CD14-positive monocyte (primary cell): ENCODE measurements around the gene PSMG3. TPM values are rescaled to one million over a fixed set of nuclear protein-coding genes. Genes with fewer than 3 reads are reported as not detected.

Experiments used
- DNase-seq, 3 donors: peaks; one replicate each; pipeline ENCODE4 v3.0.0-alpha.2; 2011 to 2022
- H2AFZ ChIP-seq: 2 replicates; pipeline ENCODE4 v1.6.0; 2012; ENCODE audit warnings: mild to moderate bottlenecking, low read depth, low read length, inconsistent platforms; ENCODE audit not compliant: insufficient read depth, poor library complexity, severe bottlenecking
- H3K27ac ChIP-seq, 2 donors: 1 replicate in 1 of 2; 2 replicates in 1 of 2; pipeline ENCODE4 v1.5.1; 2012 to 2013; ENCODE audit warnings: low read length in 2 of 2, control low read depth in 1 of 2, inconsistent platforms in 1 of 2, low read depth in 1 of 2, mild to moderate bottlenecking in 1 of 2
- H3K27me3 ChIP-seq, 2 donors: one replicate each; pipeline versions ENCODE4 v1.6.0 to v1.6.1; 2011 to 2013; ENCODE audit warnings: low read length in 2 of 2; ENCODE audit not compliant: control insufficient read depth in 2 of 2, insufficient read depth in 2 of 2
- H3K36me3 ChIP-seq, 2 donors: replicated peaks in 1 of 2; 1 replicate in 1 of 2; 2 replicates in 1 of 2; pipeline versions ENCODE4 v1.5.1 to v1.6.1; 2012 to 2013; ENCODE audit warnings: low read length in 2 of 2, control low read depth in 1 of 2, inconsistent platforms in 1 of 2, mild to moderate bottlenecking in 1 of 2; ENCODE audit not compliant: insufficient read depth in 2 of 2, control insufficient read depth in 1 of 2
- H3K4me1 ChIP-seq, 2 donors: 1 replicate in 1 of 2; 2 replicates in 1 of 2; pipeline versions ENCODE4 v1.5.1 to v1.6.1; 2012 to 2013; ENCODE audit warnings: low read length in 2 of 2, control low read depth in 1 of 2, inconsistent platforms in 1 of 2, mild to moderate bottlenecking in 1 of 2, moderate library complexity in 1 of 2; ENCODE audit not compliant: insufficient read depth in 2 of 2, control insufficient read depth in 1 of 2
- H3K4me2 ChIP-seq: replicated peaks from 2 replicates; pipeline ENCODE3; 2012; ENCODE audit warnings: low read length, moderate library complexity, mild to moderate bottlenecking; ENCODE audit not compliant: poor library complexity, severe bottlenecking; ENCODE audit errors: extremely low read depth
- H3K4me3 ChIP-seq, 3 experiments: fragments of 200-600 bp in 1 of 3; sonication (generic) in 1 of 3; replicated peaks in 1 of 3; 1 replicate in 2 of 3; 2 replicates in 1 of 3; pipeline ENCODE4 v1.5.1; 2011 to 2013; ENCODE audit warnings: low read length in 3 of 3, mild to moderate bottlenecking in 3 of 3, control low read depth in 2 of 3, low read depth in 2 of 3, inconsistent platforms in 1 of 3, moderate library complexity in 1 of 3
- H3K79me2 ChIP-seq: 2 replicates; pipeline ENCODE4 v1.6.0; 2012; ENCODE audit warnings: mild to moderate bottlenecking, control low read depth, inconsistent platforms, low read length, moderate library complexity; ENCODE audit not compliant: insufficient read depth
- H3K9ac ChIP-seq: 2 replicates; pipeline ENCODE4 v1.6.0; 2017; ENCODE audit warnings: low read length, mild to moderate bottlenecking; ENCODE audit not compliant: insufficient read depth, poor library complexity, severe bottlenecking
- H3K9me3 ChIP-seq, 2 donors: replicated peaks in 1 of 2; 1 replicate in 1 of 2; 2 replicates in 1 of 2; pipeline versions ENCODE4 v1.5.1 to v1.6.1; 2012 to 2013; ENCODE audit warnings: low read length in 2 of 2, control low read depth in 1 of 2; ENCODE audit not compliant: control insufficient read depth in 1 of 2, insufficient read depth in 1 of 2
- H4K20me1 ChIP-seq: 2 replicates; pipeline ENCODE4 v1.6.0; 2012; ENCODE audit warnings: mild to moderate bottlenecking, low read length, control low read depth, moderate library complexity; ENCODE audit not compliant: insufficient read depth
- H3K27ac Mint-ChIP-seq, 7 donors: one replicate each; pipeline ENCODE4 v1.8.0; 2020; ENCODE audit warnings: mild to moderate bottlenecking in 7 of 7, mixed read lengths in 7 of 7, moderate library complexity in 6 of 7, inconsistent platforms in 2 of 7
- H3K27me3 Mint-ChIP-seq, 3 donors: one replicate each; pipeline ENCODE4 v1.8.0; 2021 to 2022; ENCODE audit warnings: low read depth in 3 of 3, mild to moderate bottlenecking in 3 of 3, mixed read lengths in 3 of 3, moderate library complexity in 3 of 3, inconsistent platforms in 1 of 3
- H3K36me3 Mint-ChIP-seq, 2 donors: one replicate each; pipeline ENCODE4 v1.8.0; 2020; ENCODE audit warnings: mixed read lengths in 2 of 2, inconsistent platforms in 1 of 2, mild to moderate bottlenecking in 1 of 2
- H3K4me1 Mint-ChIP-seq: one replicate; pipeline ENCODE4 v1.8.0; 2020; ENCODE audit warnings: mild to moderate bottlenecking, mixed read lengths
- H3K4me3 Mint-ChIP-seq, 2 donors: one replicate each; pipeline ENCODE4 v1.8.0; 2020; ENCODE audit warnings: mild to moderate bottlenecking in 2 of 2, mixed read lengths in 2 of 2, moderate library complexity in 1 of 2
- H3K9me3 Mint-ChIP-seq, 7 donors: one replicate each; pipeline ENCODE4 v1.8.0; 2020 to 2022; ENCODE audit warnings: mixed read lengths in 7 of 7, mild to moderate bottlenecking in 6 of 7, moderate library complexity in 6 of 7, inconsistent platforms in 2 of 7
- WGBS: methylation state at CpG from one replicate; pipeline ENCODE4 v1.1.5; 2013; ENCODE audit warnings: missing lambda C conversion rate; ENCODE audit not compliant: insufficient coverage; 5-methylcytosine and 5-hydroxymethylcytosine counted together
- intact Hi-C, 2 donors: fragments of 100-400 bp; cut with micrococcal nuclease; formaldehyde crosslinking; loops; one replicate each; pipeline versions ENCODE4 v1.15.0 to v1.15.1; 2023
- polyA plus RNA-seq, 3 donors: library from polyadenylated mRNA; depleted of rRNA in 1 of 3; unstranded in 2 of 3; stranded (reverse) in 1 of 3; fragments of 300-500 nt in 2 of 3; fragments of >200 nt in 1 of 3; fragmentation: Illumina TruSeq in 2 of 3; gene quantifications; 1 replicate in 2 of 3; 2 replicates in 1 of 3; pipeline ENCODE4 v1.2.3, GENCODE V29; 2012 to 2021
- TF ChIP-seq, protein P1 (sequence below): fragments of 200-600 bp; IDR thresholded peaks from one replicate; pipeline ENCODE4 v1.8.0; 2022; ENCODE audit warnings: antibody characterized with exemption, mild to moderate bottlenecking

Gene PSMG3
- polyA plus RNA-seq, 3 donors, result 32.6 to 38.8 (median 34.5) TPM

DNA sequence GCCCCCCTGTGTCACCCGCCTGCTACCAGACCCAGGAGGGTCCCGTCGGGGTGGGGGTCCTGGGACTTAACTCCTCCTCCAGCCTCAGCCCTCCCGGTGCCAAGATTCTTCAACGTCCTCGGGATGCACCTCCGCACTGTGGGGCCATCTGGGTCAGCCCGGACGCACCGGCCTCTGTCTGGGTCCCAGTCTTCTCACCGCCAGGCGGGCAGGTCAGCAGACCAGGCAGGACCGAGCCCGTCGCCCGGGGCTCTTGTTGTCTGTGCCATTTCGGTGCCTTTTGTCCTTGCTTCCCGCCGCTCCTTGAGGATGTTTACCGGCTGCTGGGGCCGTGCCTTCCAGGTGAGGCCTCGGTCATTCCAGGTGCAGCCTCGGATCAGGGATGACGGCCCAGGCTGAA lies 32.1 kb upstream of the PSMG3 start:
- Histone ChIP-seq H3K27ac (no peak overlapping the region), H3K9me3 (peaks cover 0 to 17% of the 10 kb centered on the region in 2 donors), H3K36me3 (no peaks in the 10 kb centered on the region), H2AFZ (no peak overlapping the region), H3K79me2 (no peaks in the 10 kb centered on the region), H3K27me3 (peaks cover 0 to 3% of the 10 kb centered on the region in 2 donors), H3K4me2 (no peak overlapping the region), H4K20me1 (no peaks in the 10 kb centered on the region), H3K4me1 (no peaks in the 10 kb centered on the region), H3K9ac (no peak overlapping the region), H3K4me3 (no peak overlapping the region)
- Mint-ChIP-seq H3K36me3 (no peaks in the 10 kb centered on the region), H3K27me3 (peaks cover 7 to 12% (median 9%) of the 10 kb centered on the region in 3 donors), H3K4me1 (no peaks in the 10 kb centered on the region), H3K4me3 (no peak overlapping the region), H3K27ac (peak overlapping the region in 1 of 7 donors; percentile 28), H3K9me3 (peaks cover 4 to 14% (median 8%) of the 10 kb centered on the region in 7 donors)
- 95% methylated on average over 24 of the region's 24 CpGs for WGBS
- TF ChIP-seq, protein P1, sequence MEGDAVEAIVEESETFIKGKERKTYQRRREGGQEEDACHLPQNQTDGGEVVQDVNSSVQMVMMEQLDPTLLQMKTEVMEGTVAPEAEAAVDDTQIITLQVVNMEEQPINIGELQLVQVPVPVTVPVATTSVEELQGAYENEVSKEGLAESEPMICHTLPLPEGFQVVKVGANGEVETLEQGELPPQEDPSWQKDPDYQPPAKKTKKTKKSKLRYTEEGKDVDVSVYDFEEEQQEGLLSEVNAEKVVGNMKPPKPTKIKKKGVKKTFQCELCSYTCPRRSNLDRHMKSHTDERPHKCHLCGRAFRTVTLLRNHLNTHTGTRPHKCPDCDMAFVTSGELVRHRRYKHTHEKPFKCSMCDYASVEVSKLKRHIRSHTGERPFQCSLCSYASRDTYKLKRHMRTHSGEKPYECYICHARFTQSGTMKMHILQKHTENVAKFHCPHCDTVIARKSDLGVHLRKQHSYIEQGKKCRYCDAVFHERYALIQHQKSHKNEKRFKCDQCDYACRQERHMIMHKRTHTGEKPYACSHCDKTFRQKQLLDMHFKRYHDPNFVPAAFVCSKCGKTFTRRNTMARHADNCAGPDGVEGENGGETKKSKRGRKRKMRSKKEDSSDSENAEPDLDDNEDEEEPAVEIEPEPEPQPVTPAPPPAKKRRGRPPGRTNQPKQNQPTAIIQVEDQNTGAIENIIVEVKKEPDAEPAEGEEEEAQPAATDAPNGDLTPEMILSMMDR, result no peak
- intact Hi-C loops, result no loop called here
- DNase-seq, result no peak

DNA sequence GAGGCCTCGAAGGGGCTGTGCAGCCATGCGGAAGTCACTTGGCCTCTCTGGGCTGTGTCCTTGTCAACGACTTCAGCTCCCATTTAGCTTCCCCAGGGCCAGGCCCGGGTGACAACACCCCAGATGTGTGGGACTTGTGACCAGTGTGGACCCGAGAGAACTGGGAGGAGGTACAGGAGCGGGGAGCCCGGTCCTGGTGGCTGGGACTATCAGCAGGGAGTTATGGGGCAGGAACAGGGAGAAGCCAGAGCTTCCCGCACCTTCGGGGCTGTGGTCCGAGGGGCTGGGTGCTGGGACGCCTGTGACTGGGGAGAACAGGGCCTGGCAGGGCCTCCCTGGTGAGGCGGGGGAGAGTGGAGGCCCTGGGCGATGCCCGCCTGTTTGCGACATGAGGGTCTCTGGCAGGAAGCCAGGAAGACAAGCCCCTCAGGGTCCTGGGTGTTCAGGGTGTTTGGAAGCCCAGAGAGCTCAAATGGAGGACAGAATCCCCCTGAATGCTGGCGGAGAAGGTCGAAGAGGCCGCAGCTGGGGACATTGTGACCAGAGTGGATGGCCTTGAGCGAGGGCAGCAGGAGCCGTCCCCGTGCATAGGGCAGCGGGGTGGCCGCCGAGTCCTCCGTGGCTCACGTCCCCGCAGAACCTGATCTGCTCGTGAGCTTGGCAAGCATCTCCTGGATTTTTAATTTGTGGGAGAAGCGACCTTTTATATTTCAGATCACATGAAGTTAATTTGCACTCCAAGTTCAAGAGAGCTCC lies 30.0 kb upstream of the PSMG3 start:
- Mint-ChIP-seq H3K27me3 (peaks cover 6 to 8% (median 7%) of the 10 kb centered on the region in 3 donors), H3K9me3 (peaks cover 4 to 14% (median 10%) of the 10 kb centered on the region in 7 donors), H3K36me3 (no peaks in the 10 kb centered on the region), H3K27ac (peak overlapping the region in 1 of 7 donors; percentile 41), H3K4me1 (no peaks in the 10 kb centered on the region), H3K4me3 (no peak overlapping the region)
- Histone ChIP-seq H3K9ac (no peak overlapping the region), H3K9me3 (peaks cover 0 to 17% of the 10 kb centered on the region in 2 donors), H3K4me3 (no peak overlapping the region), H3K27me3 (no peaks in the 10 kb centered on the region), H3K27ac (no peak overlapping the region), H4K20me1 (no peaks in the 10 kb centered on the region), H2AFZ (no peak overlapping the region), H3K36me3 (no peaks in the 10 kb centered on the region), H3K79me2 (no peaks in the 10 kb centered on the region), H3K4me2 (no peak overlapping the region), H3K4me1 (no peaks in the 10 kb centered on the region)
- no peak for DNase-seq
- intact Hi-C loops, result no loop called here
- TF ChIP-seq, protein P1, result no peak
- 92% methylated on average over 20 of the region's 29 CpGs for WGBS
